GM23338 (cell line): Measurements from ENCODE around the gene MYH2.

Experiments
- CREB1 ChIP-seq: fragments of 250-450 bp; sonication (Bioruptor Pico); IDR thresholded peaks from 2 replicates; pipeline ENCODE4 v1.5.0; 2020; ENCODE audit warnings: low read depth, mild to moderate bottlenecking, moderate library complexity
- CTCF ChIP-seq, 2 experiments: fragments of 200-600 bp in 1 of 2; sonication (generic) in 1 of 2; conservative IDR thresholded peaks; 2 replicates each; pipeline versions ENCODE4 v1.5.1 to v1.6.1; 2016 to 2017; ENCODE audit warnings: antibody characterized with exemption in 2 of 2, low read depth in 2 of 2, mild to moderate bottlenecking in 2 of 2, moderate library complexity in 1 of 2
- ETS1 ChIP-seq: IDR thresholded peaks from 2 replicates; pipeline ENCODE4 v1.6.1; 2016; ENCODE audit warnings: antibody characterized with exemption
- EZH2 ChIP-seq: fragments of 200-600 bp; sonication (generic); IDR thresholded peaks from one replicate; pipeline ENCODE4 v1.8.0; 2017; ENCODE audit warnings: antibody characterized with exemption, mild to moderate bottlenecking, low read depth; ENCODE audit not compliant: unreplicated experiment
- EZH2phosphoT487 ChIP-seq: fragments of 200-600 bp; sonication (generic); IDR thresholded peaks from one replicate; pipeline ENCODE4 v1.8.1; 2018; ENCODE audit warnings: antibody characterized with exemption; ENCODE audit not compliant: unreplicated experiment
- JUNB ChIP-seq: IDR thresholded peaks from one replicate; pipeline ENCODE4 v1.6.1; 2016; ENCODE audit warnings: antibody characterized with exemption; ENCODE audit not compliant: unreplicated experiment
- POLR2AphosphoS5 ChIP-seq: IDR thresholded peaks from 2 replicates; pipeline ENCODE4 v1.6.1; 2016; ENCODE audit warnings: antibody characterized with exemption, low read depth
- STAT1 ChIP-seq: IDR thresholded peaks from one replicate; pipeline ENCODE4 v1.6.1; 2016; ENCODE audit warnings: antibody characterized with exemption; ENCODE audit not compliant: unreplicated experiment
- ZNF114 ChIP-seq: fragments of 250-450 bp; sonication (Bioruptor Pico); IDR thresholded peaks from 2 replicates; pipeline ENCODE4 v1.5.0; 2020; ENCODE audit warnings: mild to moderate bottlenecking, moderate library complexity
- ZNF331 ChIP-seq: fragments of 250-450 bp; sonication (Bioruptor Pico); IDR thresholded peaks from 2 replicates; pipeline ENCODE4 v1.5.0; 2020; ENCODE audit warnings: low read depth, mild to moderate bottlenecking, moderate library complexity
- TF ChIP-seq, protein P1 (sequence below): IDR thresholded peaks from one replicate; pipeline ENCODE4 v1.6.1; 2018; ENCODE audit warnings: antibody characterized with exemption; ENCODE audit not compliant: unreplicated experiment

- TF ChIP-seq CTCF (conservative IDR thresholded peaks at IDR 0.05; ENCODE audit: low read depth in 2 of 2) (no peak), POLR2AphosphoS5 (no peak), EZH2 (no peak), JUNB (no peak), ETS1 (no peak), CREB1 (CRISPR knock-in tag) (no peak), ZNF114 (CRISPR knock-in tag) (no peak), EZH2phosphoT487 (no peak), STAT1 (no peak), ZNF331 (CRISPR knock-in tag) (no peak)
- TF ChIP-seq, protein P1, sequence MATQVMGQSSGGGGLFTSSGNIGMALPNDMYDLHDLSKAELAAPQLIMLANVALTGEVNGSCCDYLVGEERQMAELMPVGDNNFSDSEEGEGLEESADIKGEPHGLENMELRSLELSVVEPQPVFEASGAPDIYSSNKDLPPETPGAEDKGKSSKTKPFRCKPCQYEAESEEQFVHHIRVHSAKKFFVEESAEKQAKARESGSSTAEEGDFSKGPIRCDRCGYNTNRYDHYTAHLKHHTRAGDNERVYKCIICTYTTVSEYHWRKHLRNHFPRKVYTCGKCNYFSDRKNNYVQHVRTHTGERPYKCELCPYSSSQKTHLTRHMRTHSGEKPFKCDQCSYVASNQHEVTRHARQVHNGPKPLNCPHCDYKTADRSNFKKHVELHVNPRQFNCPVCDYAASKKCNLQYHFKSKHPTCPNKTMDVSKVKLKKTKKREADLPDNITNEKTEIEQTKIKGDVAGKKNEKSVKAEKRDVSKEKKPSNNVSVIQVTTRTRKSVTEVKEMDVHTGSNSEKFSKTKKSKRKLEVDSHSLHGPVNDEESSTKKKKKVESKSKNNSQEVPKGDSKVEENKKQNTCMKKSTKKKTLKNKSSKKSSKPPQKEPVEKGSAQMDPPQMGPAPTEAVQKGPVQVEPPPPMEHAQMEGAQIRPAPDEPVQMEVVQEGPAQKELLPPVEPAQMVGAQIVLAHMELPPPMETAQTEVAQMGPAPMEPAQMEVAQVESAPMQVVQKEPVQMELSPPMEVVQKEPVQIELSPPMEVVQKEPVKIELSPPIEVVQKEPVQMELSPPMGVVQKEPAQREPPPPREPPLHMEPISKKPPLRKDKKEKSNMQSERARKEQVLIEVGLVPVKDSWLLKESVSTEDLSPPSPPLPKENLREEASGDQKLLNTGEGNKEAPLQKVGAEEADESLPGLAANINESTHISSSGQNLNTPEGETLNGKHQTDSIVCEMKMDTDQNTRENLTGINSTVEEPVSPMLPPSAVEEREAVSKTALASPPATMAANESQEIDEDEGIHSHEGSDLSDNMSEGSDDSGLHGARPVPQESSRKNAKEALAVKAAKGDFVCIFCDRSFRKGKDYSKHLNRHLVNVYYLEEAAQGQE: no peak
These were observed 34.4 kb upstream of the MYH2 start for GRCh38 chr17:10583834-10584233.
